OCI-LY1 (cell line): Measurements from ENCODE around the gene DCHS1.

Experiments used
- H2AFZ ChIP-seq: fragments of 200-600 bp; sonication (generic), shearing (Covaris generic); 2 replicates; pipeline ENCODE4 v1.6.0; 2014; ENCODE audit warnings: antibody characterized with exemption, mild to moderate bottlenecking, low read length
- H3F3A ChIP-seq: fragments of 200-600 bp; sonication (generic), shearing (Covaris generic); 2 replicates; pipeline ENCODE4 v1.6.0; 2014; ENCODE audit warnings: mild to moderate bottlenecking, antibody characterized with exemption, low read length, moderate library complexity; ENCODE audit not compliant: insufficient read depth
- H3K27ac ChIP-seq: fragments of 200-600 bp; sonication (generic); 2 replicates; pipeline ENCODE4 v1.5.1; 2014; ENCODE audit warnings: low read length, mixed run types, mild to moderate bottlenecking, low read depth; ENCODE audit not compliant: poor library complexity, severe bottlenecking
- H3K27me3 ChIP-seq: fragments of 200-600 bp; sonication (generic); 2 replicates; pipeline ENCODE4 v1.6.0; 2014; ENCODE audit warnings: antibody characterized with exemption, mild to moderate bottlenecking, low read length, moderate library complexity; ENCODE audit not compliant: insufficient read depth
- H3K36me3 ChIP-seq: fragments of 200-600 bp; sonication (generic); 2 replicates; pipeline ENCODE4 v1.6.1; 2014; ENCODE audit warnings: mild to moderate bottlenecking, antibody characterized with exemption, low read length, moderate library complexity, mixed read lengths; ENCODE audit not compliant: insufficient read depth
- H3K4me1 ChIP-seq: fragments of 200-600 bp; sonication (generic); 2 replicates; pipeline ENCODE4 v1.5.1; 2014; ENCODE audit warnings: mild to moderate bottlenecking, low read length, moderate library complexity; ENCODE audit not compliant: insufficient read depth, severe bottlenecking
- H3K4me2 ChIP-seq: fragments of 200-600 bp; sonication (generic), shearing (Covaris generic); 2 replicates; pipeline ENCODE4 v1.6.1; 2014; ENCODE audit warnings: low read length
- H3K4me3 ChIP-seq: fragments of 200-600 bp; sonication (generic); 2 replicates; pipeline ENCODE4 v1.5.1; 2014; ENCODE audit warnings: low read length, low read depth, mild to moderate bottlenecking, mixed read lengths; ENCODE audit not compliant: poor library complexity, severe bottlenecking
- H3K79me2 ChIP-seq: fragments of 200-600 bp; shearing (Covaris generic); 2 replicates; pipeline ENCODE4 v1.6.1; 2016; ENCODE audit warnings: mixed run types, low read length, mixed read lengths; ENCODE audit not compliant: insufficient read depth
- H3K9ac ChIP-seq: fragments of 200-600 bp; sonication (generic), shearing (Covaris generic); 2 replicates; pipeline ENCODE4 v1.6.1; 2014; ENCODE audit warnings: mild to moderate bottlenecking, low read length, mixed read lengths
- H3K9me2 ChIP-seq: fragments of 200-600 bp; sonication (generic), shearing (Covaris generic); 2 replicates; pipeline ENCODE4 v1.6.1; 2014; ENCODE audit warnings: low read depth, mild to moderate bottlenecking, low read length, mixed read lengths
- H3K9me3 ChIP-seq: fragments of 200-600 bp; shearing (Covaris generic); 2 replicates; pipeline ENCODE4 v1.6.1; 2014; ENCODE audit warnings: low read length, mixed read lengths
- H4K20me1 ChIP-seq: fragments of 200-600 bp; sonication (generic), shearing (Covaris generic); 2 replicates; pipeline ENCODE4 v1.6.0; 2016; ENCODE audit warnings: mild to moderate bottlenecking, low read length; ENCODE audit not compliant: insufficient read depth
- EZH2 ChIP-seq: fragments of 200-600 bp; sonication (generic), shearing (Covaris generic); IDR thresholded peaks from 2 replicates; pipeline ENCODE4 v1.8.0; 2017; ENCODE audit warnings: borderline replicate concordance, mixed run types, mild to moderate bottlenecking, antibody characterized with exemption, low read length, moderate library complexity, mixed read lengths
- TF ChIP-seq, protein P1 (sequence below): fragments of 200-600 bp; sonication (generic), shearing (Covaris generic); IDR thresholded peaks from 2 replicates; pipeline ENCODE4 v1.5.1; 2017; ENCODE audit warnings: mild to moderate bottlenecking, antibody characterized with exemption, low read length, moderate library complexity, mixed read lengths

The DCHS1 gene

DNA sequence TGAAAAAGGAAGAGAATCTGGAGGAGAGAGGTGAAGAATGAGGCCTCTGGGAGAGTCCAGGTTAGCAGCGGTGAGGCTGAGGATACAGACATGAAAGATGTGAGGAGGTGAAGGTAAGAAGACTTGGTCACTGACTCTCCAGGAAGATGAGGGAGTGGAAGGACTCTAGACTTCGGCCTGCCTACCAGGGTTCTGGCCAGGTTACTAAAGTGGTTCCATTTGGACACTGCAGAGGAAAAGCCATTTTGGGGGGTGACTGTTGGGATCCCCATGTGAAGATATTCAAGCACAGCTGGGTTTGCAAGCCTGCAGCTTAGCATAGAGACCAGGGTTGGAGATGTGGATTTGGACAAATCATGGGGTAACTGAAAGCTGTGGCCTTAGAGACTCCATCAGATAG, 7.8 kb downstream of the DCHS1 start:
- Histone ChIP-seq H3K27ac (no peak overlapping the region), H3K9me2 (no peaks in the 10 kb centered on the region), H4K20me1 (no peaks in the 10 kb centered on the region), H3K9me3 (no peaks in the 10 kb centered on the region), H3K36me3 (no peaks in the 10 kb centered on the region), H3K4me1 (peaks cover 12% of the 10 kb centered on the region), H2AFZ (no peak overlapping the region), H3K27me3 (0 out of 2 replicates have a peak, but pooled peaks cover 5% of the 10 kb centered on the region), H3K4me2 (no peak overlapping the region), H3F3A (no peaks in the 10 kb centered on the region), H3K4me3 (no peak overlapping the region), H3K79me2 (no peaks in the 10 kb centered on the region), H3K9ac (no peak overlapping the region)
- TF ChIP-seq, protein P1, sequence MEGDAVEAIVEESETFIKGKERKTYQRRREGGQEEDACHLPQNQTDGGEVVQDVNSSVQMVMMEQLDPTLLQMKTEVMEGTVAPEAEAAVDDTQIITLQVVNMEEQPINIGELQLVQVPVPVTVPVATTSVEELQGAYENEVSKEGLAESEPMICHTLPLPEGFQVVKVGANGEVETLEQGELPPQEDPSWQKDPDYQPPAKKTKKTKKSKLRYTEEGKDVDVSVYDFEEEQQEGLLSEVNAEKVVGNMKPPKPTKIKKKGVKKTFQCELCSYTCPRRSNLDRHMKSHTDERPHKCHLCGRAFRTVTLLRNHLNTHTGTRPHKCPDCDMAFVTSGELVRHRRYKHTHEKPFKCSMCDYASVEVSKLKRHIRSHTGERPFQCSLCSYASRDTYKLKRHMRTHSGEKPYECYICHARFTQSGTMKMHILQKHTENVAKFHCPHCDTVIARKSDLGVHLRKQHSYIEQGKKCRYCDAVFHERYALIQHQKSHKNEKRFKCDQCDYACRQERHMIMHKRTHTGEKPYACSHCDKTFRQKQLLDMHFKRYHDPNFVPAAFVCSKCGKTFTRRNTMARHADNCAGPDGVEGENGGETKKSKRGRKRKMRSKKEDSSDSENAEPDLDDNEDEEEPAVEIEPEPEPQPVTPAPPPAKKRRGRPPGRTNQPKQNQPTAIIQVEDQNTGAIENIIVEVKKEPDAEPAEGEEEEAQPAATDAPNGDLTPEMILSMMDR: no peak
- TF ChIP-seq EZH2: no peak

DNA sequence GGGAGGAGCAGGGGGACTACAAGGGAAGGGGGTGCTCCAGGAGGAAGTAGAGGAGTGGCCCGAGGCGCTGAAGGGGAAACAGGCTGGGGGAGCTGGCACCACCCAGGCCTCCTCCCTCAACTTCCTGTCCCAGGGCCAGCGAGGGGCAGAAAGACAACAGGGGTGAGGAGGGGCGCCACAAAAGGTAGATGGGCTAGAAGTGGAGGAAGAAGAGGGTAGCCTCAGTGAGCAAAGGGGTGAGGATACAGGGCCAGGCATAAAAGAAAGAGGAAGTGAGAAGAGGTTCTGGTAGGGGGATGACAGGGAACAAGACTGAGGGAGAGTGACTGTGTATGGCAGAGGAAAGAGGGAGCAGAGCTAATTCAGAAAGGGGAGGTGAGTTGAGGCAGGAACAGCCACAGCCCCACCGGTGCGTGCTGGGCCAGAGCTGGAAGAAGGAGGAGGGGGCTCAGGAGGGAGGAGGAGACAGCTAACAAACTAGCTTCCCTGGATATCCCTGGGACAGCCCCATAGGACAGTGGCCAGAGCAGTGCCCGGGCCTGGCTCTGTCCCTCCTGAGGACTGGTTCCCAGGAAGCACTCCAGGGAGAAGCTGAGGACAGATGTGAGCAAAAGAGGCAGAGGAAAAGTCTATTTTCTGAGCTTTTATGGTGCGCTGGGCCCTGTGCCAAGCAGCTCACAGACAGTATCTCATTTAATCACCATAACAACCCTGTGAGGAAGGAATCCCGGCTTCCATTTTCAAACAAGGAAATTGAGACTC, 8.5 kb downstream of the DCHS1 start:
- Histone ChIP-seq H3K4me3 (no peak overlapping the region), H3K9me3 (no peaks in the 10 kb centered on the region), H3K27ac (no peak overlapping the region), H3K4me2 (peak overlapping the region; percentile 10; the same call in 1 of the 2 replicates), H2AFZ (no peak overlapping the region), H3K4me1 (peaks cover 12% of the 10 kb centered on the region), H3K9ac (no peak overlapping the region), H3K27me3 (0 out of 2 replicates have a peak, but pooled peaks cover 6% of the 10 kb centered on the region), H4K20me1 (no peaks in the 10 kb centered on the region), H3K79me2 (no peaks in the 10 kb centered on the region), H3F3A (no peaks in the 10 kb centered on the region), H3K36me3 (no peaks in the 10 kb centered on the region), H3K9me2 (no peaks in the 10 kb centered on the region)
- TF ChIP-seq EZH2: no peak
- TF ChIP-seq, protein P1: no peak

DNA sequence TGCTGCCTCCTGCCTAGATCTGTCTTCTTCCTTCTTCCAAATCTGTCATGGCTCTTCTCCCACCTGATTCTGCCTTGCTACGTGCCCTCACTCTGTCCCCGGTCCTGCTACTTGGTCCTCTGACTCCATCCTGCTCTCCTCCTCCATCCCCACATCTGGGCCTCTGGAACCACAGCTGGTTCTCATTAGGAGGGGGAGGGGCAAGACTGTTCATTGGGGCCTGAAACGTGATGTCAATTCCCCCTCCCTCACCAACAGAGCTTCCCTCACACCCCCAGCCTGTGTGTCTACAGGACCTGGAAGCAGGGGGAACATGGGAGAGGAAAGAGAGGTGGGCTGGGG, 9.1 kb downstream of the DCHS1 start:
- peaks cover 12% of the 10 kb centered on the region for H3K4me1 ChIP-seq
- no peak overlapping the region for H2AFZ ChIP-seq
- no peaks in the 10 kb centered on the region for H3K79me2 ChIP-seq
- no peak overlapping the region for H3K4me3 ChIP-seq
- no peaks in the 10 kb centered on the region for H3F3A ChIP-seq
- TF ChIP-seq, protein P1: no peak
- no peak for TF ChIP-seq EZH2
- no peak overlapping the region for H3K9ac ChIP-seq
- no peak overlapping the region for H3K27ac ChIP-seq
- H3K4me2 ChIP-seq: peak overlapping the region; percentile 10; the same call in 1 of the 2 replicates
- no peaks in the 10 kb centered on the region for H3K9me2 ChIP-seq
- H4K20me1 ChIP-seq: no peaks in the 10 kb centered on the region
- no peaks in the 10 kb centered on the region for H3K9me3 ChIP-seq
- H3K36me3 ChIP-seq: no peaks in the 10 kb centered on the region
- 0 out of 2 replicates have a peak, but pooled peaks cover 6% of the 10 kb centered on the region for H3K27me3 ChIP-seq
